ENCODE measurements around the gene SP2.

SP2 gene

GRCh38 chr17:47870056-47870455 is 26.0 kb upstream of the SP2 start:
- no peak for DNase-seq (ENCODE audit: low read depth)

DNA sequence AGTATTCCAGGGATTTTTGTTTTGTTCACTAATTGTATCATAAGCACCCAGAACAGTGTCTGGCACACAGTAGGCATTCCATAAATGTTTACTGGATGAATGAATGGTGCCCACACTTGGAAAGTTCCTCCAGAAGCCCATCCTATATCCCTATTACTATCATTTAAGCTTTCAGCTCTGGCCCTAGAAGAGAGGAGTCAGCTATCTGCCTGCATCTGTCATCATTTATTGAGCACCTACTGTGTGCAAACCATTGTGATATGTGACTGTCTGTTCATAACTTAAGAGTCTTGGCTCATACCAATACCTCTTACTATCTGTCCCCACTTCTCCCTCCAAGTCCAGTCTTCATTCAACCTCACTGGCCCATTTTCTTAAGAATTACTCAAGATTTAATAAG is 25.0 kb upstream of the SP2 start:
- DNase-seq (ENCODE audit: low read depth): no peak

GRCh38 chr17:47872019-47872650 is 23.9 kb upstream of the SP2 start:
- DNase-seq (ENCODE audit: low read depth): no peak

DNA sequence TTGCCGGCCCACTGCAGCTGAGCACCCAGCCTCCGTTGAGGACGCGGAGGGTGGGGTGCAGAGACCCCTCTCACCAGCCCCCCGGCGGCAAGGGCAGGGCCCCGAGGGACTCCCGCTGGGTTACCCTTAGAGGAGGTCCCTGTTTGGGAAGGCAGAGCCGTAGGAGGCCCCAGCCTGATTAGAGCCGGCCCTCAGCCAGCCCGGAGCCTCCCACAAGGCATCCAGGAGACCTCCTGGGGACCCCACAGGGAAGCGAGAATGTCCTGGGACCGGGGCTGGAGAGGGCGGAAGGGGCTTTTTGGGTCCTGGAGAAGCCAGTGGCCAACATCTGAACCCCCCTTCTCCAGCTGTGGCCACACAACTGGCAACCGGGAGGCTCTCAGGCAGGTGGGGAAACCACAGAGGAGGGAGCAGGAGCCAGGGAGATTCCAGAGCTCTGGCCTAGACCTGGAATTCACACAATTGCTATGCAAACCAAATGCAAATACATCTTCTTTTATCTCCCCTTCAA is 23.3 kb upstream of the SP2 start:
- DNase-seq (ENCODE audit: low read depth): no peak

DNA sequence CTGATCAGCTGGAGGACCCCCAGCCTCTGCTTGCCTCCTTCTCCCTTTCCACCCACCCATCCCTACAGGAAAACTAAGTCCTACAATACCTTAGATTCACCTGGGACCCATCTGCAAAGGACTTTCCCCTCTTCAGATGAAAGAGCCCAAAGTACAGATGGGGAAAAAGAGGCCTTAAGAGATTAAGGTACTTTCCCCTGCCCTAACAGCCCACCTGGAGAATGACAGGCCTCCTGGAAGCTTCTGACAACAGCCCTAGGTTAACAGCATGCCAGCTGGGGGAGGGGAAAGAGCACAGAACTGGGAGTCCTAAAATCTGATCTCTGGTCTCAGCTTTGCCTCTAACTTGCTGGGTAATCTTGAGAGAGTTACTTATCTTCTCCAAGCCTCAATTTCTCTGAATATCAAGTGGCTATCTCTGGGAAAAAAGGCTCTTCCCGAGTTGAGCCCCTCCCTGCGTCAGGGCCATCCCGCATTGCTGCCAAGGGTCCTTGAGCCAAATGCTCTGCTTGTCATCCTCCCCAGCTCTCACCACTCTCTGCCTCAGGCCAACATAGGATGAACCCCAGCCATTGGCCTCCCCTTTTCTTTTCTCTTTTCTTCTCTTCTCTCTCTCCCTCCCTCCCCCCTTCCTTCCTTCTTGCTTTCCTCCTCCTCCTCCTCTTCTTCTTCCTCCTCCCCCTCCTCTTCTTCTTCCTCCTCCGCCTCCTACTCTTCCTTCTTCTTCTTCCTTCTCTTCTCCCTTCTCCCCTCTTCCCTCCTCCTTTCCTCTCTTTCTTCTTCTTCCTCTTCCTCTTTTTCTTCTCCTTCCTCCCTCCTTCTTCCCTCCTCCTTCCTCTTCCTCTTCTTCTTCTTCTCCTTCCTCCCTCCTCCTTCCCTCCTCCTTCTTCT is 22.6 kb upstream of the SP2 start:
- no peak for DNase-seq (ENCODE audit: low read depth)

GRCh38 chr17:47875011-47875985 is 20.7 kb upstream of the SP2 start:
- DNase-seq (ENCODE audit: low read depth): no peak

DNA sequence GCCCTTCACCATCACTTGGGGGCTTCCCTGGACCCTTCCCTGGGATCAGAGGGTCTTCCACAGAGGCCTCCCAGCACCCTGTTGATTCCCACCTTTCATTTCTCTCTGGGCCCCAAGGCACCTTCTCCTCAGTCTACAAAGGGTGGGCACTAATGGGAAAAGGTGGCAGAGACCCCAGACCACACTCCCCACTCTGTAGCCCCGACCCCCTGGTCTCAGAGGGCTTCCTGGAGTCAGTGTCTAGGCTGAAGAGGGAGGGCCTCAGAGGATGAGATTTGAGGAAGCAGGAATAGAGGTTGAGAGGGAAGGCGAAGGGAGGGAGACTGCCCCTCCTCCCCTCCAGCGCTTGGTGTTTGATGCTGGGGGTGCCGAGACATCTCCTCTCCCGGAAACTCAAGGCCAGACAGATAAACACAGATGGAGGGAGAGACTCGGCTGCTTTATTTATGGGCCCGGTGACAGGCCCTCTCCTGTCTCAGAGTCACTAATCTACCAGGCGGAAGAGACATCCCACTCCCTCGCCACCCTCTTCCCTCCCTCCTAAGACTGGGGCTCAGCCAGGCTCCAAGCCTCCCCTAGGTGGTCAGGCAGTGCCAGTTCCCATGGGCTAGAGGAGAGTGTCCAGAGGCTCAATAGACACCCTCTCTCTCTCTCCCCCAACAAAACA is 18.5 kb upstream of the SP2 start:
- DNase-seq (ENCODE audit: low read depth): no peak

- DNase-seq (ENCODE audit: low read depth): no peak
Observed at GRCh38 chr17:47878203-47879027, 17.6 kb upstream of the SP2 start.

- no peak for DNase-seq (ENCODE audit: low read depth)
Observed at GRCh38 chr17:47879028-47879585, 16.9 kb upstream of the SP2 start.

DNA sequence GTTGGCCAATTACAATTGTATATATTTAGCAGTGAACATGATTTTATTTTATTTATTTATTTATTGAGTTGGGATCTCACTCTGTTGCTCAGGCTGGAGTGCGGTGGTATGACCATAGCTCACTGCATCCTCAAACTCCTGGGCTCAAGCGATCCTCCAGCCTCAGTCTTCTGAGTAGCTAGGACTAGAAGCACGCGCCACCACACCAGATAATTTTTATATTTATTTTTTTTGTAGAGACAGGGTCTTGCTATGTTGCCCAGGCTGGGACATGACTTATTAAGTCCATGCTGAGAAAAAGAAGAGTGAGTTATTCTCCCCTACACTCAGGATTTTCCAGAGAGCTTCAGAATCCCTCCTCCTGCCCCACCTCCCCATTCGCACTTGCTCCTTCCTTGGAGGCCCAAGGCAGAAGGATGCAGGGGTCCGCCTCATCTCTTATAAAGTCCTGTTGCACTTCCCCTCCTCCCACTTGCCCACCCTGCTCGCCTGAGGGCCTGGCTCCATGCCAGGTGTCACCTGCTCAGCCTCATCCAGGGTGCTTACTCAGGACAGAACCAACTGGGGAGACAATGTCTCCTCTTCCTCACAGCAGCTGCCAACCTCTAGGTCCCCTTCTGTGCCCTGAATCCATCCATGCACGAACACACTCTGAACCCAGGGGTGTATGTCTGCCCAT is 16.1 kb upstream of the SP2 start:
- DNase-seq (ENCODE audit: low read depth): no peak

DNA sequence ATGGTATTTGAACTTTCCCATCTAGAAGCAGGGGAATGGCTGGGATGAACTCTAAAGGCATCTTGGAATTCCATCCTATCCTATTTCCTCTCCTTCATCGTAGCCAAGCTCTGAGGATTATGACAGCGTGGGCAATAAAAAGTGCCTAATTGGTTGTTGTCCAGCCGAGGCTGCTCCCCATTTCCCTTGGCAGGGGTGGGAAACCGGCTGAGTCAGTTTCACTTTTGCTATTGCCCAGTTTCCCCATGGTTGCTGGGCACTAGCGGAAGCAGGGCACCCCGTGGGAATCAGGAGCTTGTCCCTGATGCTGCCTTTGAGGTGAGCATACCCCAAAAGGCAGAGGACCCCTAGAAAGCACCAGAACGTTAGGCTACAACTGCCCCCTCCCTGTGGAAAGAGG is 13.8 kb upstream of the SP2 start:
- no peak for DNase-seq (ENCODE audit: low read depth)

DNA sequence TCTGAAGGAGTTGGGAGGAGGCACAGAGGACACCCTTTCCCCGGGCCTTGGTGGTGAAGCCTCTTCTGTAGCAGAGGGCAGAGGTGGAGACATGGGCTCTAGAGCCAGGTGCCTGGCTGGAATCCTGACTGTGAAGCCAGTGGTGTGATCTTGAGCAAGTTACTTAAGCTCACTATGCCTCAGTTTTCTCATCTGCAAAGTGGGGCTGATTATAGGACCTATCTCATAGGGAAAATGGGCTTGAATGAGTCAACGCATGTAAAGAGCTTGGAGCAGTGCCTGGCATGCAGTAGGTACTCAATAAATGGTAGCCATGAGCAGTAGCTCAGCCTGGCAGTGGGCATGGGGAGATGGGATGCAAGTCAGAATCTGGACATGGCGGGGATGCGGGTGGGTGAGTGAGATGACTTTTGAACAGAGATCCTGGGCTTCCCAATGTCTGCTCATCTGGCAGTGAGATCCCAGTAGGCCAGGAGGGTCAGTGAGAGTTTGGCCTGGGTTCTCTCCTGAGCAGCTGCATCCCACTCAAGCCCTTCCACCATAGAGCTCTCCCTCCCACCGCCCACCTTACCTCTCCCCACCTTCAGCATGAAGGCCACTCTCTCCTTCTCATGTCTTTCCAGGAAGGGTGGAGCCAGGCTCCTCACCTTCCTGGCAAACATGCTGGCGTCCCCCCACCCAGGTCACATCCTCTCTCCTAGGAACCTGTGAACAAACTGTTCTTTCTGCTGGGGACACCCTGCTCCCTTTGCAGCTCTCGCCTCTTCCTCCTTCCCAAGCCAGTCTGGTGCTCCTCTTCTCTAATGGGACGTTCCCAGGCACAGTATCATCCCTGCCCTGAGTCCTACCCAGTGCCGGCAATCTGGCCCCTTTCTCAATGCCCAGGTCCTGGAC is 13.1 kb upstream of the SP2 start:
- no peak for DNase-seq (ENCODE audit: low read depth)

- no peak for DNase-seq (ENCODE audit: low read depth)
Observed at GRCh38 chr17:47883589-47884426, 12.2 kb upstream of the SP2 start.

DNA sequence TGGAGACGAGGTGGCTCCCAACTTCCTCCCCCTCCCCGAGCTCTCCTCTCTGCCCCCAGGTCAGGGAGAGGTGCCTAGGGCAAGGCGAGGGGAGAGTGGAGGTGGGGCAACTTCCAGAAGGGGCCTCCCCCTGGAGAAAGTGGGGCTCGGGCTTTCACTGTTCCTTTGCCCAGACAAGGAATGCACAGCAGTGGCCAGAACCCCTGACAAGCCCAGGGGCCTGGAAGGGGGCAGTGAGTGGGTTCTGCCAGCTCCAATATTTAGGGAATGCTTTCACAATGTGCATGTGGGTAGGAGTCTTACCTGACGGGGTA is 11.7 kb upstream of the SP2 start:
- no peak for DNase-seq (ENCODE audit: low read depth)

- DNase-seq (ENCODE audit: low read depth): no peak
Observed at GRCh38 chr17:47884905-47885730, 10.9 kb upstream of the SP2 start.

- no peak for DNase-seq (ENCODE audit: low read depth)
Observed at GRCh38 chr17:47888293-47888692, 7.7 kb upstream of the SP2 start.

Data from stimulated activated CD8-positive, alpha-beta memory T cell treated with anti-CD3 and anti-CD28 coated beads, Interleukin-15, amount 100 ng/mL, for 24 hours (primary cell).